ENCODE results near the gene ATP6V1D. TPM values are rescaled to one million over a fixed set of nuclear protein-coding genes. Genes with fewer than 3 reads are reported as not detected.

The ATP6V1D gene
- total and polyA plus RNA-seq, 2 experiments from 2014 or later, result 61.5 to 105 TPM

GRCh38 chr14:67358924-67359774, 455 bp downstream of the ATP6V1D start:
- peak; percentile 54 for DNase-seq (ENCODE audit: low spot score)
- H3K4me2 ChIP-seq, result peak overlapping the region; percentile 92
- ATAC-seq, result peak; percentile 22
- H3K4me3 Mint-ChIP-seq, result peak overlapping the region; percentile 99
- no peaks in the 10 kb centered on the region for H3K36me3 ChIP-seq (ENCODE audit: insufficient read depth)
- peaks cover 91% of the 10 kb centered on the region for H3K79me2 ChIP-seq (replicated peaks; ENCODE audit: insufficient read depth)
- H3K27me3 Mint-ChIP-seq (ENCODE audit: insufficient read depth, low read depth, poor library complexity), result peaks cover 11% of the 10 kb centered on the region
- H3K27ac ChIP-seq (ENCODE audit: low read depth), result peak overlapping the region; percentile 84
- H3K4me3 ChIP-seq, result peak overlapping the region; percentile 90
- peaks cover 22% of the 10 kb centered on the region for H3K4me1 Mint-ChIP-seq
- H3K9me2 ChIP-seq (ENCODE audit: insufficient read depth), result no peaks in the 10 kb centered on the region
- peak overlapping the region; percentile 99 for H3K27ac Mint-ChIP-seq
- H3K36me3 Mint-ChIP-seq (ENCODE audit: low read depth), result peaks cover 10% of the 10 kb centered on the region; the same call in 1 of the 3 replicates
- peaks cover 9% of the 10 kb centered on the region for H3K4me1 ChIP-seq (ENCODE audit: insufficient read depth)
- H3F3A ChIP-seq (replicated peaks; ENCODE audit: low read depth), result no peaks in the 10 kb centered on the region
- no peaks in the 10 kb centered on the region for H3K9me3 Mint-ChIP-seq
- H4K20me1 ChIP-seq (replicated peaks; ENCODE audit: insufficient read depth), result peaks cover 7% of the 10 kb centered on the region; the same call in 1 of the 2 replicates
- peak overlapping the region; percentile 73; the same call in 1 of the 2 replicates for H2AFZ ChIP-seq
- TF ChIP-seq, protein P1, sequence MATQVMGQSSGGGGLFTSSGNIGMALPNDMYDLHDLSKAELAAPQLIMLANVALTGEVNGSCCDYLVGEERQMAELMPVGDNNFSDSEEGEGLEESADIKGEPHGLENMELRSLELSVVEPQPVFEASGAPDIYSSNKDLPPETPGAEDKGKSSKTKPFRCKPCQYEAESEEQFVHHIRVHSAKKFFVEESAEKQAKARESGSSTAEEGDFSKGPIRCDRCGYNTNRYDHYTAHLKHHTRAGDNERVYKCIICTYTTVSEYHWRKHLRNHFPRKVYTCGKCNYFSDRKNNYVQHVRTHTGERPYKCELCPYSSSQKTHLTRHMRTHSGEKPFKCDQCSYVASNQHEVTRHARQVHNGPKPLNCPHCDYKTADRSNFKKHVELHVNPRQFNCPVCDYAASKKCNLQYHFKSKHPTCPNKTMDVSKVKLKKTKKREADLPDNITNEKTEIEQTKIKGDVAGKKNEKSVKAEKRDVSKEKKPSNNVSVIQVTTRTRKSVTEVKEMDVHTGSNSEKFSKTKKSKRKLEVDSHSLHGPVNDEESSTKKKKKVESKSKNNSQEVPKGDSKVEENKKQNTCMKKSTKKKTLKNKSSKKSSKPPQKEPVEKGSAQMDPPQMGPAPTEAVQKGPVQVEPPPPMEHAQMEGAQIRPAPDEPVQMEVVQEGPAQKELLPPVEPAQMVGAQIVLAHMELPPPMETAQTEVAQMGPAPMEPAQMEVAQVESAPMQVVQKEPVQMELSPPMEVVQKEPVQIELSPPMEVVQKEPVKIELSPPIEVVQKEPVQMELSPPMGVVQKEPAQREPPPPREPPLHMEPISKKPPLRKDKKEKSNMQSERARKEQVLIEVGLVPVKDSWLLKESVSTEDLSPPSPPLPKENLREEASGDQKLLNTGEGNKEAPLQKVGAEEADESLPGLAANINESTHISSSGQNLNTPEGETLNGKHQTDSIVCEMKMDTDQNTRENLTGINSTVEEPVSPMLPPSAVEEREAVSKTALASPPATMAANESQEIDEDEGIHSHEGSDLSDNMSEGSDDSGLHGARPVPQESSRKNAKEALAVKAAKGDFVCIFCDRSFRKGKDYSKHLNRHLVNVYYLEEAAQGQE (IDR thresholded peaks at IDR 0.05; ENCODE audit: unreplicated experiment), result no peak
- TF ChIP-seq NANOG (IDR thresholded peaks at IDR 0.05; ENCODE audit: borderline replicate concordance), result no peak
- no peak for TF ChIP-seq POLR2AphosphoS5 (IDR thresholded peaks at IDR 0.05; ENCODE audit: low read depth)
- no peak for TF ChIP-seq STAT1 (IDR thresholded peaks at IDR 0.05; ENCODE audit: unreplicated experiment)
- no peaks in the 10 kb centered on the region for H3K27me3 ChIP-seq (ENCODE audit: insufficient read depth)

DNA sequence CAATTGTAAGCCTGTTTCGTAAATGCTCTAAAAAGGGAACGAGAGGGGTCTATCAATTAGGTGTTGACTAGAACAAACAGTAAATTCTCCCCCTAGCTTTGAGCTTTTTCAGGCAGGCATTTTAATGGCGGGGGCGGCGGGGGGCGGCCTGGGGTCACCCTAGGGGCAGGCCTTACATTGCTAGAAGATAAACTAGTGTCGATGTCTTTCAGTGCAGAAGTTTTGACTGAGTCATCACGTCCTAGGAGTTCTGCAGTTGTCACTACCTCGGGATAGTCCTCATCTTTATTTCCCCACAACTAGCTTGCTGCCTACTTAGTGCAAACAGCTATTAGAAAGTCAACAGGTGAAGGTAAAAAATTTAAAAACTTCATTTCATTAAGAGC, 1.6 kb downstream of the ATP6V1D start:
- H3K36me3 Mint-ChIP-seq (ENCODE audit: low read depth), result peaks cover 7% of the 10 kb centered on the region; the same call in 1 of the 3 replicates
- Histone ChIP-seq H3K36me3 (ENCODE audit: insufficient read depth) (no peaks in the 10 kb centered on the region), H3K9me2 (ENCODE audit: insufficient read depth) (no peaks in the 10 kb centered on the region), H3K4me2 (peak overlapping the region; percentile 92), H3K4me1 (ENCODE audit: insufficient read depth) (peaks cover 9% of the 10 kb centered on the region), H2AFZ (no peak overlapping the region), H3K4me3 (peak overlapping the region; percentile 90), H3K27me3 (ENCODE audit: insufficient read depth) (no peaks in the 10 kb centered on the region), H3K79me2 (replicated peaks; ENCODE audit: insufficient read depth) (peaks cover 84% of the 10 kb centered on the region), H3K27ac (ENCODE audit: low read depth) (no peak overlapping the region), H3F3A (replicated peaks; ENCODE audit: low read depth) (no peaks in the 10 kb centered on the region), H4K20me1 (replicated peaks; ENCODE audit: insufficient read depth) (peaks cover 7% of the 10 kb centered on the region; the same call in 1 of the 2 replicates)
- peaks cover 11% of the 10 kb centered on the region for H3K27me3 Mint-ChIP-seq (ENCODE audit: insufficient read depth, low read depth, poor library complexity)
- H3K4me3 Mint-ChIP-seq, result peak overlapping the region; percentile 99
- ATAC-seq, result no peak
- no peaks in the 10 kb centered on the region for H3K9me3 Mint-ChIP-seq
- no peak for TF ChIP-seq EZH2 (IDR thresholded peaks at IDR 0.05; ENCODE audit: low read depth, unreplicated experiment)
- no peak for TF ChIP-seq CTCF (conservative IDR thresholded peaks at IDR 0.05; ENCODE audit: low read depth in 2 of 2)
- TF ChIP-seq STAT1 (IDR thresholded peaks at IDR 0.05; ENCODE audit: unreplicated experiment), result no peak
- no peak overlapping the region; the same call in 1 of the 2 replicates for H3K27ac Mint-ChIP-seq
- no peak for DNase-seq (ENCODE audit: low spot score)
- H3K4me1 Mint-ChIP-seq, result peaks cover 22% of the 10 kb centered on the region

Measured in GM23338 (cell line).